Dedifferentiated amniotic fluid mesenchymal stem cell (primary cell): ENCODE data around the gene ATXN7L3B.

Experiments
- DNase-seq: peaks from one replicate; pipeline ENCODE4 v3.0.0-alpha.2; 2016; ENCODE audit errors: extremely low spot score

The ATXN7L3B gene

DNA sequence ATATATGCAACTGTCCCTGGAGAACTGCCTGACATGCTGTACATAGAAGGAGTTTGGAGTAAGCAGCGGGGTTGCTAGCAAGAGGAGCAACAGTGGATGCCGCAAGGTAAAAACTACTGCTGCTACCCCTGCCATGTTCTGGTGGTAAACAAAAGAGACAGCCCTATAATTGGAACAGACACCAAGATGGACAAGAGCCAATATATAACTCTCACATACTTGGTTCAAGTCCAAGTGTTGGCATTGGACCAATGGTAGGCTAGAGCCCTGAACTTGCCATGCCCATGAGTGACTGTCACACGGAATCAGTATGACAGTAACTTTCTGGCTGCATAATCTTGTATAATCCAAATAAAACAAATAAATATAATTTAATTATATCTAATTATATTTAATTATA lies 13.7 kb downstream of the ATXN7L3B start:
- no peak for DNase-seq

DNA sequence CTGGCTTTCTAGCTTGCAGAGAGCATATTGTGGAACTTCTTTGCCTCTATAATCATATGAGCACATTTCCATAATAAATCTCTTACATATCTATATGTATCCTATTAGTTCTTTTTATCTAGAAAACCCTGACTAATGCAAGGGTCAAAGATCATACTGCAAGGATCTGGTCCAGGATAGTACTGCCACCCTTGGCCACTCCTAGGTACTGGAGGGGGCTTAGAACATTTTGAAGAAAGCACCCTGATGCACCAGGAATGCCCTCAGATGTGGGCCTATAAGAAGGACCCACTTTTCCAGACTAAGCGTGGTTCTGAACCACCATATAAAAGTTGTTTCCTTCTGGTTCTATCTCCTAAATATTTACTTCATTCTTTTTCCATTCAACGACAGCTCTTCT lies 14.6 kb downstream of the ATXN7L3B start:
- DNase-seq: no peak

GRCh38 chr12:74559728-74560127 lies 22.1 kb downstream of the ATXN7L3B start:
- DNase-seq: no peak

GRCh38 chr12:74563927-74564326 lies 26.3 kb downstream of the ATXN7L3B start:
- DNase-seq: no peak

GRCh38 chr12:74578486-74578885 lies 40.9 kb downstream of the ATXN7L3B start:
- DNase-seq: no peak

GRCh38 chr12:74579446-74579845 lies 41.8 kb downstream of the ATXN7L3B start:
- DNase-seq: no peak

- no peak for DNase-seq
Observed at GRCh38 chr12:74579981-74580380, 42.3 kb downstream of the ATXN7L3B start.

GRCh38 chr12:74581439-74581838 lies 43.8 kb downstream of the ATXN7L3B start:
- no peak for DNase-seq

- no peak for DNase-seq
Observed at GRCh38 chr12:74584483-74585062, 46.9 kb downstream of the ATXN7L3B start.

- DNase-seq: no peak
Observed at GRCh38 chr12:74586251-74586650, 48.6 kb downstream of the ATXN7L3B start.
